Mesangial cell (primary cell): ENCODE results near the gene EPHA2. TPM values are rescaled to one million over a fixed set of nuclear protein-coding genes. Genes with fewer than 3 reads are reported as not detected.

ENCODE experiments used
- total RNA-seq: library from RNA; depleted of rRNA; stranded (reverse); fragments of >200 nt; gene quantifications from 2 replicates; pipeline ENCODE4 v1.2.3, GENCODE V29; 2015

EPHA2 gene
- total RNA-seq = 120 and 175 TPM in 2 replicates

GRCh38 chr1:16155537-16156410, at the start of gene EPHA2:
Gene EPHA2, minus strand, starts transcription at chr1:16156069. Its CDS starts 137 bp downstream, at chr1:16155932.

Other genes starting within 250 kb of the EPHA2 start
- gene ZBTB17, start 180.0 kb downstream of the EPHA2 start, total RNA-seq = 24.6 and 25.9 TPM in 2 replicates
- gene SRARP, start 151.8 kb downstream of the EPHA2 start, total RNA-seq = not detected in 2 replicates
- gene HSPB7, start 138.0 kb downstream of the EPHA2 start, total RNA-seq = 0.13 TPM in 1 of 2 replicates, not detected in the other
- gene CLCNKA, start 134.0 kb downstream of the EPHA2 start, total RNA-seq = under 0.01 TPM in 1 of 2 replicates, not detected in the other
- 0.33 and 1.4 TPM in 2 replicates for gene CLCNKB, start 112.3 kb downstream of the EPHA2 start, total RNA-seq
- 0.65 and 3.7 TPM in 2 replicates for gene FAM131C, start 82.4 kb downstream of the EPHA2 start, total RNA-seq
- gene ARHGEF19, start 56.6 kb upstream of the EPHA2 start, total RNA-seq = 6.4 and 6.7 TPM in 2 replicates
- 4.6 and 6.7 TPM in 2 replicates for gene CPLANE2, start 81.1 kb upstream of the EPHA2 start, total RNA-seq
- 13.5 and 22.2 TPM in 2 replicates for gene FBXO42, start 196.4 kb upstream of the EPHA2 start, total RNA-seq
- 66.8 and 92.7 TPM in 2 replicates for gene SZRD1, start 211.2 kb upstream of the EPHA2 start, total RNA-seq